ENCODE results near the gene HAS3. TPM values are rescaled to one million over a fixed set of nuclear protein-coding genes. Genes with fewer than 3 reads are reported as not detected.

HAS3 gene
- total RNA-seq, 6 experiments from 2014 or later = 1.5 to 2.1 (median 1.5) TPM

- no peaks in the 10 kb centered on the region for H3K9me3 Mint-ChIP-seq
- H3K36me3 Mint-ChIP-seq (ENCODE audit: low read depth) = no peaks in the 10 kb centered on the region; the same call in 1 of the 2 replicates
- no peak for TF ChIP-seq CTCF (IDR thresholded peaks at IDR 0.05)
- H3K27ac Mint-ChIP-seq = no peak overlapping the region; the same call in 1 of the 2 replicates
- H3K4me1 Mint-ChIP-seq (ENCODE audit: low read depth) = peaks cover 22% of the 10 kb centered on the region
- H3K4me3 Mint-ChIP-seq = no peak overlapping the region
- H3K27me3 Mint-ChIP-seq (ENCODE audit: insufficient read depth) = no peaks in the 10 kb centered on the region
- DNase-seq = no peak
These were observed 21.2 kb upstream of the HAS3 start for GRCh38 chr16:69084289-69084688.

GRCh38 chr16:69085032-69085695, 20.3 kb upstream of the HAS3 start:
- DNase-seq = no peak

GRCh38 chr16:69087161-69087581, 18.3 kb upstream of the HAS3 start:
- H3K9me3 Mint-ChIP-seq = no peaks in the 10 kb centered on the region
- no peak overlapping the region for H3K27ac Mint-ChIP-seq
- H3K27me3 Mint-ChIP-seq (ENCODE audit: insufficient read depth) = no peaks in the 10 kb centered on the region
- no peak for TF ChIP-seq CTCF (IDR thresholded peaks at IDR 0.05)
- H3K36me3 Mint-ChIP-seq (ENCODE audit: low read depth) = no peaks in the 10 kb centered on the region; the same call in 1 of the 2 replicates
- DNase-seq = no peak
- H3K4me3 Mint-ChIP-seq = no peak overlapping the region
- peaks cover 25% of the 10 kb centered on the region for H3K4me1 Mint-ChIP-seq (ENCODE audit: low read depth)

More at GRCh38 chr16:69085032-69085695, 20.3 kb upstream of the HAS3 start:
- TF ChIP-seq CTCF (IDR thresholded peaks at IDR 0.05) = no peak
- H3K27ac Mint-ChIP-seq = no peak overlapping the region
- no peaks in the 10 kb centered on the region for H3K9me3 Mint-ChIP-seq
- H3K27me3 Mint-ChIP-seq (ENCODE audit: insufficient read depth) = no peaks in the 10 kb centered on the region
- H3K4me1 Mint-ChIP-seq (ENCODE audit: low read depth) = peaks cover 25% of the 10 kb centered on the region
- no peaks in the 10 kb centered on the region; the same call in 1 of the 2 replicates for H3K36me3 Mint-ChIP-seq (ENCODE audit: low read depth)
- no peak overlapping the region for H3K4me3 Mint-ChIP-seq

DNA sequence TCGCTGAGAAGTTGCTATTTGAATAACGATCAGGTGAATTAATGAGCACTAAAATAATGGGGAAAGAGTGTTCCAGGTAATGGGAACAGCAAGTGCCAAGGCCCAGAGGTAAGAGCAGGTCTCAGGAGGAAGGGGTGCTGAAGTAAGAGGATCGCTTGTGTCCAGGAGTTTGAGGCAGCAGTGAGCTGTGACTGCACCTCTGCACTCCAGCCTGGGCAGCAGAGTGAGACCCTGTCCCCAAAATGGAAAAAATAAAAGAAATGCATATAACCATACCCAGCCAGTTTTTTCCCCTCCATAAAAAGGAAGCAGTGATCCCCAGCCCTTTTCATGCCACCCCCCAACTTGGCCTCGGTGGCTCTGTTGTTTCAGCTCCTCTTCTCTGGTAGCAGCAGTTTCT, 16.8 kb upstream of the HAS3 start:
- Mint-ChIP-seq H3K36me3 (ENCODE audit: low read depth) (no peaks in the 10 kb centered on the region; the same call in 1 of the 2 replicates), H3K27me3 (ENCODE audit: insufficient read depth) (no peaks in the 10 kb centered on the region), H3K9me3 (no peaks in the 10 kb centered on the region), H3K27ac (no peak overlapping the region), H3K4me3 (no peak overlapping the region), H3K4me1 (ENCODE audit: low read depth) (peaks cover 23% of the 10 kb centered on the region)
- TF ChIP-seq CTCF (IDR thresholded peaks at IDR 0.05) = no peak
- DNase-seq = no peak

GRCh38 chr16:69089091-69089910, 16.2 kb upstream of the HAS3 start:
- H3K36me3 Mint-ChIP-seq (ENCODE audit: low read depth) = no peaks in the 10 kb centered on the region; the same call in 1 of the 2 replicates
- no peak for TF ChIP-seq CTCF (IDR thresholded peaks at IDR 0.05)
- H3K9me3 Mint-ChIP-seq = no peaks in the 10 kb centered on the region
- no peak overlapping the region for H3K4me3 Mint-ChIP-seq
- no peak for DNase-seq
- H3K4me1 Mint-ChIP-seq (ENCODE audit: low read depth) = peaks cover 17% of the 10 kb centered on the region
- H3K27ac Mint-ChIP-seq = no peak overlapping the region
- no peaks in the 10 kb centered on the region for H3K27me3 Mint-ChIP-seq (ENCODE audit: insufficient read depth)
